ENCODE results near the gene WDFY4.

The WDFY4 gene

GRCh38 chr10:48907730-48908129, 223.1 kb downstream of the WDFY4 start:
- TF ChIP-seq EZH2phosphoT487 (conservative IDR thresholded peaks at IDR 0.05; ENCODE audit: low read length) (no peak), CTCF (IDR thresholded peaks at IDR 0.05; ENCODE audit: insufficient read depth, low read length, poor library complexity, severe bottlenecking) (no peak)
- Histone ChIP-seq H3K4me2 (ENCODE audit: low read depth, low read length, poor library complexity, severe bottlenecking) (no peak overlapping the region), H3K27ac (ENCODE audit: low read depth, low read length) (no peak overlapping the region), H4K20me1 (ENCODE audit: low read depth, low read length) (no peaks in the 10 kb centered on the region), H2AFZ (ENCODE audit: low read depth, low read length, severe bottlenecking) (no peak overlapping the region), H3K9me3 (ENCODE audit: insufficient read depth, low read length) (no peaks in the 10 kb centered on the region), H3F3A (ENCODE audit: insufficient read depth) (no peaks in the 10 kb centered on the region), H3K9me2 (replicated peaks; ENCODE audit: insufficient read depth, low read length) (no peaks in the 10 kb centered on the region), H3K36me3 (ENCODE audit: low read length) (no peaks in the 10 kb centered on the region), H3K4me3 (ENCODE audit: insufficient read depth, low read length, poor library complexity, severe bottlenecking) (no peak overlapping the region), H3K27me3 (ENCODE audit: low read length) (no peaks in the 10 kb centered on the region), H3K79me2 (ENCODE audit: insufficient read depth, low read length) (no peaks in the 10 kb centered on the region), H3K9ac (ENCODE audit: low read length) (no peak overlapping the region)

- Histone ChIP-seq H3K27ac (ENCODE audit: low read depth, low read length) (no peak overlapping the region), H3K79me2 (ENCODE audit: insufficient read depth, low read length) (no peaks in the 10 kb centered on the region), H3K27me3 (ENCODE audit: low read length) (no peaks in the 10 kb centered on the region), H4K20me1 (ENCODE audit: low read depth, low read length) (no peaks in the 10 kb centered on the region), H3K9ac (ENCODE audit: low read length) (no peak overlapping the region), H3K36me3 (ENCODE audit: low read length) (no peaks in the 10 kb centered on the region), H2AFZ (ENCODE audit: low read depth, low read length, severe bottlenecking) (no peak overlapping the region), H3K4me3 (ENCODE audit: insufficient read depth, low read length, poor library complexity, severe bottlenecking) (no peak overlapping the region), H3F3A (ENCODE audit: insufficient read depth) (no peaks in the 10 kb centered on the region), H3K4me2 (ENCODE audit: low read depth, low read length, poor library complexity, severe bottlenecking) (no peak overlapping the region), H3K9me3 (ENCODE audit: insufficient read depth, low read length) (no peaks in the 10 kb centered on the region), H3K9me2 (replicated peaks; ENCODE audit: insufficient read depth, low read length) (no peaks in the 10 kb centered on the region)
- TF ChIP-seq CTCF (IDR thresholded peaks at IDR 0.05; ENCODE audit: insufficient read depth, low read length, poor library complexity, severe bottlenecking) (no peak), EZH2phosphoT487 (conservative IDR thresholded peaks at IDR 0.05; ENCODE audit: low read length) (no peak)
These were observed 225.9 kb downstream of the WDFY4 start for GRCh38 chr10:48910548-48910947.

DNA sequence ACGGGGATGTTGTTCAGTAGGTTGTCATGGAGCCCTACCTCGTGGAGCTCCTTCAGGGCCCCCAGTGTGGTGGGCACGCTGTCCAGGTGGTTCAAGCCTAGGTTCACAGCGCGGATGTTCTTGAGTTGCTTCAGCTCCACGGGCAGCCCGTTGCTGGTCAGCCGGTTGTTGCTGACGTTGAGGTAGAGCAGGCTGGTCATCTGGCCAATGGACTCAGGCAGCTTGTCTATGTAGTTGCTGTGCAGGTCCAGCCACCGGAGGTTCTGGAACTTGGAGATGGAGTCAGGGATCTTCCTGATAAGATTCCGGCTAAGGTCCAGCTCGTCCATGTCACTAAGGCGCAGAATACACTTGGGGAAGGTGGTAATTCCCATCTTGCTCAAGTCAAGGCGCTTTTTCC, 229.0 kb downstream of the WDFY4 start:
- Histone ChIP-seq H3K79me2 (ENCODE audit: insufficient read depth, low read length) (no peaks in the 10 kb centered on the region), H3K27ac (ENCODE audit: low read depth, low read length) (no peak overlapping the region), H3K27me3 (ENCODE audit: low read length) (no peaks in the 10 kb centered on the region), H3K4me3 (ENCODE audit: insufficient read depth, low read length, poor library complexity, severe bottlenecking) (no peak overlapping the region), H3K9me3 (ENCODE audit: insufficient read depth, low read length) (no peaks in the 10 kb centered on the region), H3K36me3 (ENCODE audit: low read length) (no peaks in the 10 kb centered on the region), H3K4me2 (ENCODE audit: low read depth, low read length, poor library complexity, severe bottlenecking) (no peak overlapping the region), H3K9me2 (replicated peaks; ENCODE audit: insufficient read depth, low read length) (no peaks in the 10 kb centered on the region), H2AFZ (ENCODE audit: low read depth, low read length, severe bottlenecking) (no peak overlapping the region), H3K9ac (ENCODE audit: low read length) (no peak overlapping the region), H3F3A (ENCODE audit: insufficient read depth) (no peaks in the 10 kb centered on the region), H4K20me1 (ENCODE audit: low read depth, low read length) (no peaks in the 10 kb centered on the region)
- no peak for TF ChIP-seq CTCF (IDR thresholded peaks at IDR 0.05; ENCODE audit: insufficient read depth, low read length, poor library complexity, severe bottlenecking)
- TF ChIP-seq EZH2phosphoT487 (conservative IDR thresholded peaks at IDR 0.05; ENCODE audit: low read length): no peak

- no peak overlapping the region for H3K27ac ChIP-seq (ENCODE audit: low read depth, low read length)
- no peaks in the 10 kb centered on the region for H3F3A ChIP-seq (ENCODE audit: insufficient read depth)
- no peak overlapping the region for H2AFZ ChIP-seq (ENCODE audit: low read depth, low read length, severe bottlenecking)
- H3K9me2 ChIP-seq (replicated peaks; ENCODE audit: insufficient read depth, low read length): no peaks in the 10 kb centered on the region
- no peaks in the 10 kb centered on the region for H4K20me1 ChIP-seq (ENCODE audit: low read depth, low read length)
- no peaks in the 10 kb centered on the region for H3K79me2 ChIP-seq (ENCODE audit: insufficient read depth, low read length)
- H3K4me2 ChIP-seq (ENCODE audit: low read depth, low read length, poor library complexity, severe bottlenecking): no peak overlapping the region
- no peak overlapping the region for H3K4me3 ChIP-seq (ENCODE audit: insufficient read depth, low read length, poor library complexity, severe bottlenecking)
- no peak overlapping the region for H3K9ac ChIP-seq (ENCODE audit: low read length)
- no peaks in the 10 kb centered on the region for H3K27me3 ChIP-seq (ENCODE audit: low read length)
- H3K9me3 ChIP-seq (ENCODE audit: insufficient read depth, low read length): no peaks in the 10 kb centered on the region
- no peak for TF ChIP-seq CTCF (IDR thresholded peaks at IDR 0.05; ENCODE audit: insufficient read depth, low read length, poor library complexity, severe bottlenecking)
- no peak for TF ChIP-seq EZH2phosphoT487 (conservative IDR thresholded peaks at IDR 0.05; ENCODE audit: low read length)
- H3K36me3 ChIP-seq (ENCODE audit: low read length): no peaks in the 10 kb centered on the region
These were observed 239.1 kb downstream of the WDFY4 start for GRCh38 chr10:48923748-48924147.
